Measurements from ENCODE around the gene TAF10.

Gene TAF10

GRCh38 chr11:6650980-6651379, 39.0 kb upstream of the TAF10 start:
- no peak for TF ChIP-seq CTCF (IDR thresholded peaks at IDR 0.05; ENCODE audit: borderline replicate concordance, insufficient read depth, low read depth, low read length)

DNA sequence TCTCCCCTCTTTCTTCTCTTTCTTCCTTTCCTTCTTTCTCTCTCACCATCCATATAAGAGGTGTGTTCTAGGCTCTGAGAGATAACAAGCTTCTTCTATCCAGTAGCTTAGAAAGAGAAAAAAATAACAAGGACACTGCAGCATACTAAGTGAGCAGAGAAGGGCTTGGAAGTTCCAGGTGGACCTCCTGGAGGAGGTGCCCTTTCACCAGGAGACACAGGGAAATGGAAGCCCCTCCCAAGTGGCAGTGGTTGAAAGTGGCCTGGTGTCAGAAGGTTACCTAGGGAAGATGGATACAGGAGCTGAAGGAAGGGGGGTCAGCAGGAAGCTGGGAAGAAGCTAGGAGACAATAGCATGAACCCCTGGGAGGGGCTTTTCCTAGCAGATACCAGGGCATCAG, 38.1 kb upstream of the TAF10 start:
- TF ChIP-seq CTCF (IDR thresholded peaks at IDR 0.05; ENCODE audit: borderline replicate concordance, insufficient read depth, low read depth, low read length) = no peak
- H3K4me3 ChIP-seq (ENCODE audit: low read depth, low read length) = no peak overlapping the region

More at GRCh38 chr11:6650980-6651379, 39.0 kb upstream of the TAF10 start:
- H3K4me3 ChIP-seq (ENCODE audit: low read depth, low read length) = no peak overlapping the region

- TF ChIP-seq CTCF (IDR thresholded peaks at IDR 0.05; ENCODE audit: borderline replicate concordance, insufficient read depth, low read depth, low read length) = no peak
- no peak overlapping the region for H3K4me3 ChIP-seq (ENCODE audit: low read depth, low read length)
These were observed 36.5 kb upstream of the TAF10 start for GRCh38 chr11:6648501-6648900.

GRCh38 chr11:6647836-6648235, 35.8 kb upstream of the TAF10 start:
- no peak for TF ChIP-seq CTCF (IDR thresholded peaks at IDR 0.05; ENCODE audit: borderline replicate concordance, insufficient read depth, low read depth, low read length)
- H3K4me3 ChIP-seq (ENCODE audit: low read depth, low read length) = no peak overlapping the region

DNA sequence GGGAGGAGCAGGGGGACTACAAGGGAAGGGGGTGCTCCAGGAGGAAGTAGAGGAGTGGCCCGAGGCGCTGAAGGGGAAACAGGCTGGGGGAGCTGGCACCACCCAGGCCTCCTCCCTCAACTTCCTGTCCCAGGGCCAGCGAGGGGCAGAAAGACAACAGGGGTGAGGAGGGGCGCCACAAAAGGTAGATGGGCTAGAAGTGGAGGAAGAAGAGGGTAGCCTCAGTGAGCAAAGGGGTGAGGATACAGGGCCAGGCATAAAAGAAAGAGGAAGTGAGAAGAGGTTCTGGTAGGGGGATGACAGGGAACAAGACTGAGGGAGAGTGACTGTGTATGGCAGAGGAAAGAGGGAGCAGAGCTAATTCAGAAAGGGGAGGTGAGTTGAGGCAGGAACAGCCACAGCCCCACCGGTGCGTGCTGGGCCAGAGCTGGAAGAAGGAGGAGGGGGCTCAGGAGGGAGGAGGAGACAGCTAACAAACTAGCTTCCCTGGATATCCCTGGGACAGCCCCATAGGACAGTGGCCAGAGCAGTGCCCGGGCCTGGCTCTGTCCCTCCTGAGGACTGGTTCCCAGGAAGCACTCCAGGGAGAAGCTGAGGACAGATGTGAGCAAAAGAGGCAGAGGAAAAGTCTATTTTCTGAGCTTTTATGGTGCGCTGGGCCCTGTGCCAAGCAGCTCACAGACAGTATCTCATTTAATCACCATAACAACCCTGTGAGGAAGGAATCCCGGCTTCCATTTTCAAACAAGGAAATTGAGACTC, 35.1 kb upstream of the TAF10 start:
- H3K4me3 ChIP-seq (ENCODE audit: low read depth, low read length) = no peak overlapping the region
- no peak for TF ChIP-seq CTCF (IDR thresholded peaks at IDR 0.05; ENCODE audit: borderline replicate concordance, insufficient read depth, low read depth, low read length)

GRCh38 chr11:6646576-6646917, 34.5 kb upstream of the TAF10 start:
- no peak for TF ChIP-seq CTCF (IDR thresholded peaks at IDR 0.05; ENCODE audit: borderline replicate concordance, insufficient read depth, low read depth, low read length)
- no peak overlapping the region for H3K4me3 ChIP-seq (ENCODE audit: low read depth, low read length)

DNA sequence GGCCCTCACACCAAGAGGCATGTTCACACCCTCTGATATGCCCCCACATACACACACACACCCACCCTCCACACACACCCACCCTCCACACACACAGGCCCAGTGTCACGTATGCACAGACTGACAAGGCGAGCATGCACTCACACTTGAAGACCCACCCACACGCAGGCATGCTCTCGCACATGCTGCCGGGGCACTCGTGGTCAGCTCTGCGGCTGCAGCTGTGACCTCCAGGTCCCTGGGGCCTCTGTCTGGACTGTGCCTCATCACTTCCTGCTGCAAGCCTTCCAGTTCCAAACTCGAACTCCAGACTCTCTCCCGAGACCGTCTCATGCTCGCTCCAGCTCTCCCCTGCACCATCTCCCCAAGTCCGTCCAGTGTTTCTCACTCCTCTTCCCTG, 34.1 kb upstream of the TAF10 start:
- no peak overlapping the region for H3K4me3 ChIP-seq (ENCODE audit: low read depth, low read length)
- TF ChIP-seq CTCF (IDR thresholded peaks at IDR 0.05; ENCODE audit: borderline replicate concordance, insufficient read depth, low read depth, low read length) = no peak

Data from GM12875 (cell line).